GM13977 (cell line): ENCODE data around the gene VIP.
"Not testable (repeated sequence)": the region's sequence is repeated elsewhere in the genome, so short reads cannot be mapped to it uniquely, and the experiment has no call there.

ENCODE experiments used
- DNase-seq: peaks from one replicate; pipeline ENCODE4 v3.0.0; 2012; ENCODE audit warnings: low spot score
- CTCF ChIP-seq: IDR thresholded peaks from 2 replicates; pipeline ENCODE4 v1.5.1; 2012; ENCODE audit warnings: mild to moderate bottlenecking, control low read depth; ENCODE audit not compliant: insufficient read depth; ENCODE audit errors: extremely low read depth, missing control alignments
- in situ Hi-C: fragments of 300-500 bp; cut with MboI; formaldehyde crosslinking; loops from one replicate; pipeline ENCODE4 v1.12.0; 2022; ENCODE audit warnings: low sequenced_read_pairs, low pct_unique_long_range_greater_than_20kb, mixed read lengths, inconsistent platforms; ENCODE audit not compliant: unreplicated experiment

Gene VIP

GRCh38 chr6:152750694-152751093 is at the start of gene VIP:
VIP (plus strand) TSS chr6:152750797; CDS start chr6:152752178, 1,381 bp downstream.
- TF ChIP-seq CTCF: no peak
- in situ Hi-C loops: no loop called here
- DNase-seq: no peak

GRCh38 chr6:152701081-152701862 is 49.3 kb upstream of the VIP start:
- DNase-seq: no peak
- in situ Hi-C loops: no loop called here
- peak; percentile 4 for TF ChIP-seq CTCF

- in situ Hi-C loops: no loop called here
- TF ChIP-seq CTCF: no peak
- DNase-seq: no peak
Observed at GRCh38 chr6:152701863-152702401, 48.7 kb upstream of the VIP start.

- in situ Hi-C loops: not testable (repeated sequence)
Observed at GRCh38 chr6:152703750-152704149, 46.8 kb upstream of the VIP start.

GRCh38 chr6:152705327-152705726 is 45.3 kb upstream of the VIP start:
- no peak for DNase-seq
- TF ChIP-seq CTCF: no peak
- in situ Hi-C loops: no loop called here

More at GRCh38 chr6:152703750-152704149, 46.8 kb upstream of the VIP start:
- not testable (repeated sequence) for DNase-seq

- TF ChIP-seq CTCF: no peak
- in situ Hi-C loops: no loop called here
- DNase-seq: no peak
Observed at GRCh38 chr6:152716322-152716721, 34.3 kb upstream of the VIP start.

- in situ Hi-C loops: no loop called here
- TF ChIP-seq CTCF: no peak
- no peak for DNase-seq
Observed at GRCh38 chr6:152720974-152721373, 29.6 kb upstream of the VIP start.
